ENCODE measurements around the gene FBP1.

GRCh38 chr9:94687451-94687850 lies 48.1 kb upstream of the FBP1 start:
- TF ChIP-seq CTCF (IDR thresholded peaks at IDR 0.05) (no peak), POLR2AphosphoS5 (IDR thresholded peaks at IDR 0.05) (no peak), POLR2A (IDR thresholded peaks at IDR 0.05) (no peak)
